ENCODE data around the gene CPSF3. TPM values are rescaled to one million over a fixed set of nuclear protein-coding genes. Genes with fewer than 3 reads are reported as not detected.

Gene CPSF3
- total RNA-seq, 1 donor from 2014 or later, result 40.3 TPM

GRCh38 chr2:9388950-9389911 lies 34.2 kb upstream of the CPSF3 start:
- no peak overlapping the region for H3K27ac Mint-ChIP-seq (ENCODE audit: unreplicated experiment)
- DNase-seq (ENCODE audit: low read depth) (no peak), FAIRE-seq (no peak)
- peaks cover 1% of the 10 kb centered on the region for H3K9me3 Mint-ChIP-seq (ENCODE audit: unreplicated experiment)
- Histone ChIP-seq H3K4me1 (ENCODE audit: insufficient read depth, low read length) (peaks cover 16% of the 10 kb centered on the region), H3K9ac (ENCODE audit: low read length) (no peak overlapping the region), H3K4me3 (ENCODE audit: insufficient read depth, low read depth, low read length) (no peak overlapping the region), H4K20me1 (ENCODE audit: insufficient read depth, low read length) (peaks cover 4% of the 10 kb centered on the region), H3K9me3 (ENCODE audit: insufficient read depth, low read depth, low read length) (no peaks in the 10 kb centered on the region), H3K79me2 (ENCODE audit: insufficient read depth, low read length) (no peaks in the 10 kb centered on the region), H3K4me2 (ENCODE audit: low read length) (no peak overlapping the region), H3K27ac (ENCODE audit: low read depth, low read length) (no peak overlapping the region), H3K27me3 (ENCODE audit: insufficient read depth, low read length) (no peaks in the 10 kb centered on the region), H3K36me3 (ENCODE audit: insufficient read depth, low read length) (peaks cover 25% of the 10 kb centered on the region), H2AFZ (ENCODE audit: low read depth, low read length) (no peak overlapping the region)
- H3K36me3 Mint-ChIP-seq (ENCODE audit: low read depth, unreplicated experiment), result peaks cover 43% of the 10 kb centered on the region
- no peak for TF ChIP-seq CTCF (IDR thresholded peaks at IDR 0.05; ENCODE audit: insufficient read depth, low read depth, low read length)
- TF ChIP-seq EZH2 (IDR thresholded peaks at IDR 0.05; ENCODE audit: insufficient read depth, low read length), result no peak
- H3K4me1 Mint-ChIP-seq (ENCODE audit: low read depth, unreplicated experiment), result peaks cover 26% of the 10 kb centered on the region
- no peaks in the 10 kb centered on the region for H3K27me3 Mint-ChIP-seq (ENCODE audit: low read depth, unreplicated experiment)
- H3K4me3 Mint-ChIP-seq (ENCODE audit: unreplicated experiment), result peak overlapping the region; percentile 20

DNA sequence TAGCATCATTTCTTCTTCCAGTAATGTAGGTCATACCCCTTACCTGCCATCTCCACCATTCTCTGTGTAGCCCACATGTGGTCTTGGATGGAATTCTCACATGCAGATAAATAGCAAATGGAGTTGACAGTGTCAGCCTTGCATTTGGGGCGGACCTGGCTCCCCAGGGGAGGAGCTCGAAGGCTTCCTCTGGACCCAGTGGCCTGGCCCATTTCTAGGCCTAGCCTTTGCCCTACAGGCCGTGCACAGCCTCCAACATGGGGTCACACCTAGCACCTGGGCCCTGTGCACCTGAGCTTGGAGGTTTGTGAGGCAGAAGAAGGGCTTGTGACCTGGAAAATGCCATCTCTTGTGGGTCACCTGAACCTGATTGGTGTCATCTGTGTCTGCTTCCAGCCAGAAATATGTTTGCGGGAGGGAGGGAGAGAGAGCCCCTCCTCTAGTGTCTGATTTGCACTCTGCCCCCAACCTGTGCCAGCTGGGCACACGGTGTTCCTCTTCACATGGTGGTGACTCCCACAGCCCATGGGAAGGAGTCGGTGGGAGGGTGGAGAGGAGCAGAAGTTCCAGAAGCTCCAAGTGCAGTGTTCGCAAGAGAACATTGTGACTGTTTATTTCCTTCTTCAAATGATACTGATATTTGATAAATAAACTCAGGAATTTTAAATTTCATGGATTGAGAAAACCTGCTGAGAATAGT lies 33.2 kb upstream of the CPSF3 start:
- peaks cover 1% of the 10 kb centered on the region for H3K9me3 Mint-ChIP-seq (ENCODE audit: unreplicated experiment)
- peaks cover 16% of the 10 kb centered on the region for H3K4me1 ChIP-seq (ENCODE audit: insufficient read depth, low read length)
- no peak overlapping the region for H3K9ac ChIP-seq (ENCODE audit: low read length)
- peaks cover 26% of the 10 kb centered on the region for H3K36me3 ChIP-seq (ENCODE audit: insufficient read depth, low read length)
- no peak overlapping the region for H3K4me2 ChIP-seq (ENCODE audit: low read length)
- H3K27ac ChIP-seq (ENCODE audit: low read depth, low read length), result no peak overlapping the region
- H3K79me2 ChIP-seq (ENCODE audit: insufficient read depth, low read length), result no peaks in the 10 kb centered on the region
- no peak overlapping the region for H3K4me3 ChIP-seq (ENCODE audit: insufficient read depth, low read depth, low read length)
- no peak for FAIRE-seq
- peaks cover 4% of the 10 kb centered on the region for H4K20me1 ChIP-seq (ENCODE audit: insufficient read depth, low read length)
- no peak overlapping the region for H2AFZ ChIP-seq (ENCODE audit: low read depth, low read length)
- H3K27me3 ChIP-seq (ENCODE audit: insufficient read depth, low read length), result no peaks in the 10 kb centered on the region
- no peak for TF ChIP-seq CTCF (IDR thresholded peaks at IDR 0.05; ENCODE audit: insufficient read depth, low read depth, low read length)
- no peak for TF ChIP-seq EZH2 (IDR thresholded peaks at IDR 0.05; ENCODE audit: insufficient read depth, low read length)
- no peaks in the 10 kb centered on the region for H3K9me3 ChIP-seq (ENCODE audit: insufficient read depth, low read depth, low read length)
- peaks cover 42% of the 10 kb centered on the region for H3K36me3 Mint-ChIP-seq (ENCODE audit: low read depth, unreplicated experiment)
- no peak for DNase-seq (ENCODE audit: low read depth)
- H3K27ac Mint-ChIP-seq (ENCODE audit: unreplicated experiment), result no peak overlapping the region
- H3K27me3 Mint-ChIP-seq (ENCODE audit: low read depth, unreplicated experiment), result no peaks in the 10 kb centered on the region
- no peak overlapping the region for H3K4me3 Mint-ChIP-seq (ENCODE audit: unreplicated experiment)
- peaks cover 24% of the 10 kb centered on the region for H3K4me1 Mint-ChIP-seq (ENCODE audit: low read depth, unreplicated experiment)

All from astrocyte (in vitro differentiated cells and primary cell).